GM23338 (cell line): ENCODE measurements around the gene SESN1. TPM values are rescaled to one million over a fixed set of nuclear protein-coding genes. Genes with fewer than 3 reads are reported as not detected.

Experiments used
- CTCF ChIP-seq, 2 experiments: fragments of 200-600 bp in 1 of 2; sonication (generic) in 1 of 2; conservative IDR thresholded peaks; 2 replicates each; pipeline versions ENCODE4 v1.5.1 to v1.6.1; 2016 to 2017; ENCODE audit warnings: antibody characterized with exemption in 2 of 2, low read depth in 2 of 2, mild to moderate bottlenecking in 2 of 2, moderate library complexity in 1 of 2
- ETS1 ChIP-seq: IDR thresholded peaks from 2 replicates; pipeline ENCODE4 v1.6.1; 2016; ENCODE audit warnings: antibody characterized with exemption
- EZH2 ChIP-seq: fragments of 200-600 bp; sonication (generic); IDR thresholded peaks from one replicate; pipeline ENCODE4 v1.8.0; 2017; ENCODE audit warnings: antibody characterized with exemption, mild to moderate bottlenecking, low read depth; ENCODE audit not compliant: unreplicated experiment
- JUNB ChIP-seq: IDR thresholded peaks from one replicate; pipeline ENCODE4 v1.6.1; 2016; ENCODE audit warnings: antibody characterized with exemption; ENCODE audit not compliant: unreplicated experiment
- STAT1 ChIP-seq: IDR thresholded peaks from one replicate; pipeline ENCODE4 v1.6.1; 2016; ENCODE audit warnings: antibody characterized with exemption; ENCODE audit not compliant: unreplicated experiment
- ZNF331 ChIP-seq: fragments of 250-450 bp; sonication (Bioruptor Pico); IDR thresholded peaks from 2 replicates; pipeline ENCODE4 v1.5.0; 2020; ENCODE audit warnings: low read depth, mild to moderate bottlenecking, moderate library complexity
- ZNF462 ChIP-seq: fragments of 250-450 bp; sonication (Bioruptor Pico); IDR thresholded peaks from 2 replicates; pipeline ENCODE4 v1.5.0; 2020; ENCODE audit warnings: mild to moderate bottlenecking, moderate library complexity
- polyA plus RNA-seq: library from polyadenylated mRNA; unstranded; fragments of >200 nt; fragmentation: Nextera tagmentation; extraction: Ambion mirVana; gene quantifications from 2 replicates; pipeline ENCODE4 v1.2.1, GENCODE V29; 2016
- total RNA-seq: library from RNA; depleted of rRNA; stranded (reverse); fragments of >200 nt; shearing (Covaris generic); gene quantifications from 2 replicates; pipeline ENCODE4 v1.2.3, GENCODE V29; 2014

The SESN1 gene
- total and polyA plus RNA-seq, 2 experiments from 2014 or later: 26.2 to 36.4 TPM

GRCh38 chr6:108966855-108967755 is 127.5 kb downstream of the SESN1 start (continued):
- TF ChIP-seq ZNF462 (CRISPR knock-in tag) (no peak), CTCF (conservative IDR thresholded peaks at IDR 0.05; ENCODE audit: low read depth in 2 of 2) (no peak), EZH2 (no peak), ZNF331 (no peak), JUNB (no peak), ETS1 (no peak), STAT1 (no peak)
